CD4-positive, CD25-positive, alpha-beta regulatory T cell (primary cell): Measurements from ENCODE around the gene DGKG. TPM values are rescaled to one million over a fixed set of nuclear protein-coding genes. Genes with fewer than 3 reads are reported as not detected.

Source experiments
- ATAC-seq, 2 donors: fragments of 150-1000 bp; cut with Tn5 transposase; one replicate each; pipeline ENCODE4 v1.10.0; 2021; ENCODE audit warnings: low read depth in 2 of 2, moderate number of reproducible peaks in 2 of 2, moderate library complexity in 1 of 2
- DNase-seq, 3 donors: peaks; one replicate each; pipeline versions ENCODE4 v3.0.0 to v3.0.0-alpha.2; 2012 to 2022; ENCODE audit warnings: mixed read lengths in 1 of 3
- H3K27ac ChIP-seq: one replicate; pipeline ENCODE4 v1.7.0; 2013; ENCODE audit warnings: mild to moderate bottlenecking, low read length; ENCODE audit not compliant: insufficient read depth, poor library complexity, severe bottlenecking
- H3K27me3 ChIP-seq: one replicate; pipeline ENCODE4 v1.7.0; 2013; ENCODE audit warnings: low read length; ENCODE audit not compliant: control insufficient read depth, insufficient read depth
- H3K36me3 ChIP-seq: one replicate; pipeline ENCODE4 v1.7.0; 2013; ENCODE audit warnings: mild to moderate bottlenecking, low read length, moderate library complexity; ENCODE audit not compliant: control insufficient read depth, insufficient read depth
- H3K4me1 ChIP-seq: 2 replicates; pipeline ENCODE4 v1.7.0; 2013; ENCODE audit warnings: mild to moderate bottlenecking, low read length; ENCODE audit not compliant: insufficient read depth, control insufficient read depth, poor library complexity, severe bottlenecking
- H3K4me3 ChIP-seq: one replicate; pipeline ENCODE4 v1.7.0; 2013; ENCODE audit warnings: low read depth, mild to moderate bottlenecking, low read length, moderate library complexity
- H3K9me3 ChIP-seq, 2 experiments: 1 replicate in 1 of 2; 2 replicates in 1 of 2; pipeline ENCODE4 v1.7.0; 2013; ENCODE audit warnings: low read length in 2 of 2, mild to moderate bottlenecking in 1 of 2, moderate library complexity in 1 of 2; ENCODE audit not compliant: control insufficient read depth in 2 of 2
- H3K27ac Mint-ChIP-seq, 3 donors: one replicate each; pipeline ENCODE4 v1.8.0; 2020 to 2022; ENCODE audit warnings: mild to moderate bottlenecking in 3 of 3, mixed read lengths in 3 of 3, moderate library complexity in 2 of 3
- H3K27me3 Mint-ChIP-seq: one replicate; pipeline ENCODE4 v1.8.0; 2022; ENCODE audit warnings: mild to moderate bottlenecking, mixed read lengths
- H3K36me3 Mint-ChIP-seq: one replicate; pipeline ENCODE4 v1.8.0; 2020; ENCODE audit warnings: mixed read lengths
- H3K4me1 Mint-ChIP-seq, 4 donors: one replicate each; pipeline ENCODE4 v1.8.0; 2020 to 2022; ENCODE audit warnings: mixed read lengths in 4 of 4, mild to moderate bottlenecking in 1 of 4
- H3K4me3 Mint-ChIP-seq, 4 donors: one replicate each; pipeline ENCODE4 v1.8.0; 2020 to 2022; ENCODE audit warnings: mild to moderate bottlenecking in 4 of 4, mixed read lengths in 4 of 4, moderate library complexity in 3 of 4
- H3K9me3 Mint-ChIP-seq, 7 donors: one replicate each; pipeline ENCODE4 v1.8.0; 2020 to 2022; ENCODE audit warnings: mixed read lengths in 7 of 7, mild to moderate bottlenecking in 3 of 7, moderate library complexity in 2 of 7
- polyA plus RNA-seq, 4 donors: library from polyadenylated mRNA; unstranded; fragments of 300-500 nt; fragmentation: Illumina TruSeq; gene quantifications; one replicate each; pipeline ENCODE4 v1.2.3, GENCODE V29; 2021
- total RNA-seq: library from RNA; stranded (reverse); gene quantifications from one replicate; pipeline ENCODE4 v1.2.3, GENCODE V29; 2022

The DGKG gene
- total and polyA plus RNA-seq, 5 donors from 2014 or later, result 0.81 TPM; not detected in 4

DNA sequence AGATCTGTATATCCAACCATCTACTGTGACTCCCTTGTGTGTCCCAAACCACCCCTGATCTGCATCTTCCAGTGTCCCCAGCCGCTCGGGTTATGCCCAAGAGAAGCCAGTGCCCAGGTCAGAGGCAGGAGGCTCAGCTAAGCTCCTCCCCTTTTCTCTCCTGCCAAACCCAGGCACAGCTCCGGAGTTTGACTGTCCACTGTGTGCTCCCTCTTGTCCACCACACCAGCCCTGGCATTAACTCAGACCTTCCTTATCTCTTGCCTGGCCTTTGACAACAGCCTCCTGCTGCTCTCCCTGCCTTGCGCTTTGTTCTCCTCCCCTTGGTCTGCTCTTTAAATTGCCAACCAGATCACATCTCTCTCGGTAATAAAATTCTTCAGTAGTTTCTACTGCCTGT, 39.3 kb downstream of the DGKG start:
- Histone ChIP-seq H3K4me1 (no peaks in the 10 kb centered on the region), H3K36me3 (no peaks in the 10 kb centered on the region), H3K27me3 (no peaks in the 10 kb centered on the region), H3K4me3 (no peak overlapping the region), H3K27ac (no peak overlapping the region), H3K9me3 (no peaks in the 10 kb centered on the region)
- Mint-ChIP-seq H3K27me3 (peaks cover 2% of the 10 kb centered on the region), H3K4me1 (no peaks in the 10 kb centered on the region), H3K36me3 (no peaks in the 10 kb centered on the region), H3K9me3 (no peaks in the 10 kb centered on the region), H3K27ac (no peak overlapping the region), H3K4me3 (no peak overlapping the region)
- DNase-seq (no peak), ATAC-seq (no peak)

DNA sequence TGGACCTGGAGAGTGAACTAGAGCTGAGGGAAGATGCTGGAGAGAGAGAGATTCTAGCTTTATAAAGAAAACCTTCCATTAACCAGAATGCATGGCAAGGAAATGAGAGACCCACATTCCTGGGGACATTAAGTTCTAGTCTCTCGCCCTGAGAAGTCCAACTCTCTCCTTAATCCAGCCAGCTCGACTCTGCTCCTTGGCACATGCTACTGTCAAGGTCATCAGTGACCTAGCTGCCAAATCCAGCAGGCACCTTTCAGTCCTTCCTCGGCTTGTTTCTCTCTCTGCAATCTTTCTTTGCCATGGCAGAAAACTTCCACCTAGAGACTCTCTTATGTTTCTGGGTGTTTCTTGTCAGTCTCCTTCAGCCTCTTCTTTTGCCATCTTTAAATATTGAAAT, 40.3 kb downstream of the DGKG start:
- Histone ChIP-seq H3K36me3 (no peaks in the 10 kb centered on the region), H3K27me3 (no peaks in the 10 kb centered on the region), H3K4me1 (no peaks in the 10 kb centered on the region), H3K27ac (no peak overlapping the region), H3K9me3 (no peaks in the 10 kb centered on the region), H3K4me3 (no peak overlapping the region)
- ATAC-seq (no peak), DNase-seq (no peak)
- Mint-ChIP-seq H3K9me3 (peaks cover 0 to 2% (median 0%) of the 10 kb centered on the region in 7 donors), H3K4me3 (no peak overlapping the region), H3K27me3 (no peaks in the 10 kb centered on the region), H3K36me3 (no peaks in the 10 kb centered on the region), H3K4me1 (no peaks in the 10 kb centered on the region), H3K27ac (no peak overlapping the region)

DNA sequence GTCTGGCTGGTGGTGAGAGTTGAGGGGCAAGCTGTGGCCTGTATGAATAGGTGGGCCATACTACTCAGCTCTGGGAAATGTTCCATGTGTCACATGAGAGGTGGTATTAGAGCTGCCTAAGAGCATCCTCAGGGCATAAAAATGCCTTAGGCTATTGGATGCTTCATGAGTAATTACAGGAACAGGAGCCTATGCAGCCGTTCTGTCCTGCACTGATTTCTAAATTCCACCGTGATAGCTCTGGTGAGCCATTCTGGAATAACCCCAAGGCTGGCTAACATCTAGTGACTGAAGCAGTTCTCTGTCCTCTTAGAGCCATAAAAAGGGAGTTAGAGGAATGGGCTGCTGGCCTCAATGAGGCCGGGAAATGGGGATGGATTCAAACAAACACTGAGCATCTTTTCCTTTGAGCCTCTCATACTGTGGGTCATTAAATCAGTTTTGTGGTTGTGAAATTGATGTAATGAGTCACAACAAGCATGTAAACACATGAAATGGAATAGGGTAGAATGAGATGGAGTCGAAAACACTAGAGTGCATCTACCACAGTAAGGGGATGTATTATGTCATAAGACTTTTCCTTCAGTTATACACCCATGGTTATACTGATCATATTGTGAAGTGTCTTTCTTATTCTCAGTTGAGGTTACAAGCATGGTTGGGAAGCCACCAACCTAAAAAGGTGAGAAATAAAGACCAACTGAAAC, 41.0 kb downstream of the DGKG start:
- Mint-ChIP-seq H3K9me3 (peaks cover 0 to 2% (median 0%) of the 10 kb centered on the region in 7 donors), H3K36me3 (no peaks in the 10 kb centered on the region), H3K27me3 (no peaks in the 10 kb centered on the region), H3K27ac (no peak overlapping the region), H3K4me3 (no peak overlapping the region), H3K4me1 (no peaks in the 10 kb centered on the region)
- DNase-seq, result no peak
- no peak for ATAC-seq
- no peaks in the 10 kb centered on the region for H3K4me1 ChIP-seq
- H3K27ac ChIP-seq, result no peak overlapping the region
- H3K4me3 ChIP-seq, result no peak overlapping the region
- no peaks in the 10 kb centered on the region for H3K27me3 ChIP-seq
- no peaks in the 10 kb centered on the region for H3K36me3 ChIP-seq
- no peaks in the 10 kb centered on the region for H3K9me3 ChIP-seq

DNA sequence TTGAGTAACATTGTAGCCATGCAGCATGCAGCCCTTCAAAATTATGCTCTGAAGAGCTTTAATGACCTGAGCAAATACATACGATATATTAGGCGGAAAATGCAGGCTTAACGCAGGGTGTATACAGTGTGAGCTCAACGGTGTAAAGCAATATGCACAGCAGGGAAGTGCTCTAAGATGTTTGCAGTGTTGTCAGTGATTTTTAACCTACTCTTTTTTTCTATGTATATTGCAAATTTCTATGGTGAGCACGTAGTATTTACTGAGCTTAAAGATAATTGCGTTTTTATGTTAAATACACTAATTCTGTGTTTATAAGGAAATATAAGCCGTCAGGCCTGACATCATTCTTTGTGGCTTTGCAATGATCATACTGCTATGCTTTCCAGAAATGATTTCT, 42.1 kb downstream of the DGKG start:
- no peak overlapping the region for H3K4me3 ChIP-seq
- H3K27ac ChIP-seq, result no peak overlapping the region
- Mint-ChIP-seq H3K27ac (no peak overlapping the region), H3K27me3 (no peaks in the 10 kb centered on the region), H3K9me3 (peaks cover 0 to 5% (median 2%) of the 10 kb centered on the region in 7 donors), H3K4me3 (peak overlapping the region in 1 of 4 donors; percentile 38), H3K4me1 (no peaks in the 10 kb centered on the region), H3K36me3 (no peaks in the 10 kb centered on the region)
- no peaks in the 10 kb centered on the region for H3K9me3 ChIP-seq
- no peak for DNase-seq
- no peaks in the 10 kb centered on the region for H3K4me1 ChIP-seq
- ATAC-seq, result no peak
- no peaks in the 10 kb centered on the region for H3K27me3 ChIP-seq
- H3K36me3 ChIP-seq, result no peaks in the 10 kb centered on the region

DNA sequence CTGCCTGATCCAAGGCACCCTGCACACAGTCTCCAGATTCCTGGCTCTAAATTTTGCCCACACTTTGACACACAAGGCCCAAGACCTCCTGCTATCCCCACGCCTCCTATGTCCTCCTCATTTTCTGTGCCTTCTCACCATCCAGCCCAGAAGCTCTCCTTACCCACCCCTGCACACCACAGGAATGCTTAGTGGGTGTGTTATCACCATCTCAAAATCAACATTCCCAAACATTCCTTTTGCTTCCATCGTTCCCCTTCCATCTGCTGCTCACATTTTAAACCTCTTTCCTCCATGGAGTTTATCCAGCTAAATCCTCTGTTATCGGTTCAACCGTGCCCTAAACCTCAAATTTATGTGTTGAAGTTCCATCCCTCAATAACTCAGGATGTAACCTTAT, 43.9 kb downstream of the DGKG start:
- Mint-ChIP-seq H3K27ac (no peak overlapping the region), H3K4me3 (no peak overlapping the region), H3K27me3 (no peaks in the 10 kb centered on the region), H3K9me3 (peaks cover 0 to 5% (median 2%) of the 10 kb centered on the region in 7 donors), H3K4me1 (no peaks in the 10 kb centered on the region), H3K36me3 (no peaks in the 10 kb centered on the region)
- no peak overlapping the region for H3K27ac ChIP-seq
- no peaks in the 10 kb centered on the region for H3K4me1 ChIP-seq
- no peaks in the 10 kb centered on the region for H3K36me3 ChIP-seq
- ATAC-seq (no peak), DNase-seq (no peak)
- no peaks in the 10 kb centered on the region for H3K9me3 ChIP-seq
- H3K4me3 ChIP-seq, result no peak overlapping the region
- H3K27me3 ChIP-seq, result no peaks in the 10 kb centered on the region

DNA sequence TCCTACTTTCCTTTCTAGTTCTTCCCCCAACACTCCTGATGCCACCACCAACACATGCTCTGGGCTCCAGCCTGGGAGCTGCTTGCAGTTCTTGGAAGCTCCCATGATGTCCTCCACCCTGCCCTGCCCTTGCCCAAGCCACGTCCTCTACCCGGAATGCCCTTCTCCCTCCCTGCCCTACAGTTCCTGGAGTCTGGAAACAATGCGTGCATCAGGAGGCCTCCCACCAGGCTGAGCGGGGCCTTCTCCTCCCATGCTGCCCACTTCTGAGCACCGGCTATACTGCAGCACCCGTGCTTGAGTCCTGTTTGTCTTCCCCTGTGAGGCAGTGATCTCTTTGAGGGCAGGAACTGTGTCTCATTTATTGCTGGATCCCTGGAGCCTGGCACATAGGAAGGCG, 44.6 kb downstream of the DGKG start:
- H3K4me3 Mint-ChIP-seq, result no peak overlapping the region
- Histone ChIP-seq H3K9me3 (no peaks in the 10 kb centered on the region), H3K4me3 (no peak overlapping the region), H3K4me1 (no peaks in the 10 kb centered on the region), H3K27ac (no peak overlapping the region), H3K36me3 (no peaks in the 10 kb centered on the region), H3K27me3 (no peaks in the 10 kb centered on the region)
- H3K27me3 Mint-ChIP-seq, result no peaks in the 10 kb centered on the region
- no peak overlapping the region for H3K27ac Mint-ChIP-seq
- no peak for ATAC-seq
- no peaks in the 10 kb centered on the region for H3K36me3 Mint-ChIP-seq
- peaks cover 0 to 5% (median 2%) of the 10 kb centered on the region in 7 donors for H3K9me3 Mint-ChIP-seq
- no peak for DNase-seq
- no peaks in the 10 kb centered on the region for H3K4me1 Mint-ChIP-seq

DNA sequence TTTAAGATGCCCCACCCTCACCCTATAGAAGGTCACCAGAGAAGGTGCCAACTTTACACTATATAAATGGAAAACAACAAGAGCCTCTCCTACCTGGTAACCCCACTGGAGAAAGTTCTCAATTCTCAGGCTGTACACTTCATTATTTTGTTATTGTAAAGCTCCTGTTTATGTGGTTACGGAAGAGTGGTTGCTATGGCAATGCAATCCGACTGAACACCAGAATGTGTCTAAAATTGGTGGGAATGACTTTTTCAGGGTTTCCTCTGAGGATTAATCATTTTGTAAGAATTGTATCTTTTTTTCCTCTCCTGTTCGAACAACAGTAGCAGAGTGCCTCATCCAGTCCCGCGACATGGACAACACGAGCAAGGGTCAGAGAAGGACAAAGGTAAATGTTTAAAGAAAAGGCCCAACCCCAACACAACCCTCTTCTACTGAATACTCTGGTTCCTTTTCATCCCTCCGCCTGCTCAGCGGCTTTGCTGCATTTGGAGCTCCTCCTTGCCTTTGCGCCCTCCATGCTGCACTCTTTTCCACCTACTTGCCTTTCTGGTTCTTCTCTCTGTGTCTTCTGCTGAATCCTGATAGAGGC, 45.3 kb downstream of the DGKG start:
- Histone ChIP-seq H3K27ac (no peak overlapping the region), H3K36me3 (no peaks in the 10 kb centered on the region), H3K4me1 (no peaks in the 10 kb centered on the region), H3K4me3 (no peak overlapping the region), H3K27me3 (no peaks in the 10 kb centered on the region), H3K9me3 (no peaks in the 10 kb centered on the region)
- H3K9me3 Mint-ChIP-seq, result peaks cover 0 to 6% (median 2%) of the 10 kb centered on the region in 7 donors
- H3K4me1 Mint-ChIP-seq, result no peaks in the 10 kb centered on the region
- ATAC-seq, result no peak
- H3K36me3 Mint-ChIP-seq, result no peaks in the 10 kb centered on the region
- H3K27ac Mint-ChIP-seq, result no peak overlapping the region
- DNase-seq, result no peak
- no peak overlapping the region for H3K4me3 Mint-ChIP-seq
- no peaks in the 10 kb centered on the region for H3K27me3 Mint-ChIP-seq
